ENCODE results near the gene IGFBP5. TPM values are rescaled to one million over a fixed set of nuclear protein-coding genes. Genes with fewer than 3 reads are reported as not detected.

The IGFBP5 gene
- polyA plus RNA-seq, 3 donors = not detected

GRCh38 chr2:216700781-216701180 lies 5.4 kb upstream of the IGFBP5 start:
- Histone ChIP-seq H3K79me2 (ENCODE audit: insufficient read depth, low read length) (no peaks in the 10 kb centered on the region), H3K4me1 (ENCODE audit: control insufficient read depth in 1 of 2, insufficient read depth in 2 of 2, low read length in 2 of 2) (no peaks in the 10 kb centered on the region), H3K36me3 (replicated peaks in 1 of 2; ENCODE audit: control insufficient read depth in 1 of 2, insufficient read depth in 2 of 2, low read length in 2 of 2) (no peaks in the 10 kb centered on the region), H3K27ac (ENCODE audit: low read depth in 1 of 2, low read length in 2 of 2) (no peak overlapping the region), H3K4me3 (replicated peaks in 1 of 3; ENCODE audit: low read depth in 2 of 3, low read length in 3 of 3) (no peak overlapping the region), H2AFZ (ENCODE audit: insufficient read depth, low read depth, low read length, poor library complexity, severe bottlenecking) (no peak overlapping the region), H3K27me3 (ENCODE audit: control insufficient read depth in 2 of 2, insufficient read depth in 2 of 2, low read length in 2 of 2) (peaks cover 43 to 48% of the 10 kb centered on the region in 2 donors), H3K9me3 (replicated peaks in 1 of 2; ENCODE audit: control insufficient read depth in 1 of 2, insufficient read depth in 1 of 2, low read length in 2 of 2) (no peaks in the 10 kb centered on the region), H3K4me2 (replicated peaks; ENCODE audit: extremely low read depth, low read length, poor library complexity, severe bottlenecking) (no peak overlapping the region), H3K9ac (ENCODE audit: insufficient read depth, low read length, poor library complexity, severe bottlenecking) (no peak overlapping the region), H4K20me1 (ENCODE audit: insufficient read depth, low read length) (no peaks in the 10 kb centered on the region)
- intact Hi-C loops (cut with micrococcal nuclease) = no loop called here
- Mint-ChIP-seq H3K4me3 (no peak overlapping the region), H3K36me3 (no peaks in the 10 kb centered on the region), H3K27ac (no peak overlapping the region), H3K4me1 (no peaks in the 10 kb centered on the region), H3K9me3 (peaks cover 0 to 2% (median 0%) of the 10 kb centered on the region in 7 donors), H3K27me3 (ENCODE audit: low read depth in 3 of 3) (peaks cover 0 to 17% (median 0%) of the 10 kb centered on the region in 3 donors)
- no peak for TF ChIP-seq CTCF (IDR thresholded peaks at IDR 0.05)
- DNase-seq = no peak
- 93% methylated on average over 2 of the region's 5 CpGs for WGBS (ENCODE audit: insufficient coverage)

- intact Hi-C loops (cut with micrococcal nuclease) = no loop called here
- no peak for TF ChIP-seq CTCF (IDR thresholded peaks at IDR 0.05)
- Histone ChIP-seq H3K9ac (ENCODE audit: insufficient read depth, low read length, poor library complexity, severe bottlenecking) (no peak overlapping the region), H2AFZ (ENCODE audit: insufficient read depth, low read depth, low read length, poor library complexity, severe bottlenecking) (no peak overlapping the region), H3K4me1 (ENCODE audit: control insufficient read depth in 1 of 2, insufficient read depth in 2 of 2, low read length in 2 of 2) (no peaks in the 10 kb centered on the region), H4K20me1 (ENCODE audit: insufficient read depth, low read length) (no peaks in the 10 kb centered on the region), H3K79me2 (ENCODE audit: insufficient read depth, low read length) (no peaks in the 10 kb centered on the region), H3K27me3 (ENCODE audit: control insufficient read depth in 2 of 2, insufficient read depth in 2 of 2, low read length in 2 of 2) (peaks cover 50 to 54% of the 10 kb centered on the region in 2 donors), H3K27ac (ENCODE audit: low read depth in 1 of 2, low read length in 2 of 2) (no peak overlapping the region), H3K4me3 (replicated peaks in 1 of 3; ENCODE audit: low read depth in 2 of 3, low read length in 3 of 3) (no peak overlapping the region), H3K9me3 (replicated peaks in 1 of 2; ENCODE audit: control insufficient read depth in 1 of 2, insufficient read depth in 1 of 2, low read length in 2 of 2) (peaks cover 0 to 5% of the 10 kb centered on the region in 2 donors), H3K4me2 (replicated peaks; ENCODE audit: extremely low read depth, low read length, poor library complexity, severe bottlenecking) (no peak overlapping the region), H3K36me3 (replicated peaks in 1 of 2; ENCODE audit: control insufficient read depth in 1 of 2, insufficient read depth in 2 of 2, low read length in 2 of 2) (no peaks in the 10 kb centered on the region)
- peaks cover 0 to 24% (median 0%) of the 10 kb centered on the region in 3 donors for H3K27me3 Mint-ChIP-seq (ENCODE audit: low read depth in 3 of 3)
- peaks cover 0 to 2% (median 0%) of the 10 kb centered on the region in 7 donors for H3K9me3 Mint-ChIP-seq
- 94% methylated on average over 7 of the region's 7 CpGs for WGBS (ENCODE audit: insufficient coverage)
- H3K4me3 Mint-ChIP-seq = no peak overlapping the region
- DNase-seq = no peak
- no peaks in the 10 kb centered on the region for H3K36me3 Mint-ChIP-seq
- H3K27ac Mint-ChIP-seq = no peak overlapping the region
- H3K4me1 Mint-ChIP-seq = no peaks in the 10 kb centered on the region
Observed at GRCh38 chr2:216700088-216700567, 4.8 kb upstream of the IGFBP5 start.

All from CD14-positive monocyte (primary cell).